Ascending aorta (tissue), 2 donors: ENCODE results near the gene ARHGEF5. TPM values are rescaled to one million over a fixed set of nuclear protein-coding genes. Genes with fewer than 3 reads are reported as not detected.
"Not testable (repeated sequence)": the region's sequence is repeated elsewhere in the genome, so short reads cannot be mapped to it uniquely, and the experiment has no call there.

Experiments
- DNase-seq, 2 donors: peaks; one replicate each; pipeline ENCODE4 v3.0.0-alpha.2; 2019; ENCODE audit warnings: low spot score in 2 of 2
- H3K27ac ChIP-seq, 2 donors: fragments of 200-600 bp; sonication (generic); one replicate each; pipeline ENCODE4 v1.5.1; 2016 to 2017; ENCODE audit warnings: mild to moderate bottlenecking in 1 of 2
- H3K27me3 ChIP-seq: fragments of 200-600 bp; sonication (generic); one replicate; pipeline ENCODE4 v1.5.1; 2017
- H3K36me3 ChIP-seq, 2 donors: fragments of 200-600 bp; sonication (generic); one replicate each; pipeline ENCODE4 v1.5.1; 2016
- H3K4me1 ChIP-seq, 2 donors: fragments of 200-600 bp; sonication (generic); one replicate each; pipeline ENCODE4 v1.5.1; 2016 to 2017; ENCODE audit warnings: mild to moderate bottlenecking in 1 of 2
- H3K4me3 ChIP-seq, 2 donors: fragments of 200-600 bp; sonication (generic); one replicate each; pipeline ENCODE4 v1.5.1; 2016 to 2017; ENCODE audit warnings: mild to moderate bottlenecking in 1 of 2
- H3K9me3 ChIP-seq, 2 donors: fragments of 200-600 bp; sonication (generic); one replicate each; pipeline ENCODE4 v1.5.1; 2016
- intact Hi-C: fragments of 100-400 bp; cut with DNase I; formaldehyde crosslinking; loops from one replicate; pipeline ENCODE4 v1.15.1; 2023
- total RNA-seq: library from RNA; depleted of rRNA; stranded (reverse); fragments of >200 nt; gene quantifications from one replicate; pipeline ENCODE4 v1.1.0, GENCODE V29; 2016
- TF ChIP-seq, protein P1 (sequence below), 3 experiments: fragments of 200-600 bp in 2 of 3; fragments of 450-650 bp in 1 of 3; sonication (generic) in 2 of 3; IDR thresholded peaks; one replicate each; pipeline ENCODE4 v1.5.1; 2016 to 2019; ENCODE audit warnings: antibody characterized with exemption in 3 of 3, mild to moderate bottlenecking in 1 of 3, moderate library complexity in 1 of 3

Gene ARHGEF5
- total RNA-seq, 1 donor from 2014 or later = 3.5 TPM

DNA sequence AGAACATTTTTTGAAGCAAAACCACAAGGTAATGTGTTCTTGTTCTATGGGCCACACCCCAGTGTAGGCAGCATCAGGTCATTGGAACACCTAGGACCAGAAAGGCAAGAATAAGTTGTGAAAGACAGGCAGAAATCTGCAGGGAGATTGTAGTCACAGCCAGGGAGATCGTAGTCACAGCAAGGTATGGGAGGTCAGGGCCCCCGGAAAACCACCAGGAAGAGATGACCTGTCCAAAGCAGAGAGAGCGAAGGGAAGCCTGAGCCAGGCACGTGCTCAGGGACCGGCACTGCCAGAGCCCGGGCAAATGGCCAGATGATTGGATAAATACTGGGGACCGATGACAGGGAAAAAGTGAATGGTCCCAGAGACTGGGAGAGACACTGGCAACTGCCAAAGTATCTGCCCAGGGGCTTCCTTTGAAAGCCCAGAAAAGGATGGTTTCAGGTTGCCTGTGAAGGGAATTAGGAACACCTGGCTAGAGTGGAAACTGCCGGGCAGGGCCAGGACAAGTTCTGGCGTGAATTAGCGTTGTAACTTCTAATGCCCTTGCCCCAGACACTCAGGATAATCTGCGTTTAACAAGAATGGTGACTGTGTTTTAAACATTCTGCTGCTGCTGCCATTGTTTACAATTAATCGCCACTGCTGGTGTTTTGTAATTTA, 52.2 kb downstream of the ARHGEF5 start:
- no peaks in the 10 kb centered on the region for H3K27me3 ChIP-seq
- no peaks in the 10 kb centered on the region for H3K36me3 ChIP-seq
- DNase-seq = no peak
- intact Hi-C loops = no loop called here
- TF ChIP-seq, protein P1, sequence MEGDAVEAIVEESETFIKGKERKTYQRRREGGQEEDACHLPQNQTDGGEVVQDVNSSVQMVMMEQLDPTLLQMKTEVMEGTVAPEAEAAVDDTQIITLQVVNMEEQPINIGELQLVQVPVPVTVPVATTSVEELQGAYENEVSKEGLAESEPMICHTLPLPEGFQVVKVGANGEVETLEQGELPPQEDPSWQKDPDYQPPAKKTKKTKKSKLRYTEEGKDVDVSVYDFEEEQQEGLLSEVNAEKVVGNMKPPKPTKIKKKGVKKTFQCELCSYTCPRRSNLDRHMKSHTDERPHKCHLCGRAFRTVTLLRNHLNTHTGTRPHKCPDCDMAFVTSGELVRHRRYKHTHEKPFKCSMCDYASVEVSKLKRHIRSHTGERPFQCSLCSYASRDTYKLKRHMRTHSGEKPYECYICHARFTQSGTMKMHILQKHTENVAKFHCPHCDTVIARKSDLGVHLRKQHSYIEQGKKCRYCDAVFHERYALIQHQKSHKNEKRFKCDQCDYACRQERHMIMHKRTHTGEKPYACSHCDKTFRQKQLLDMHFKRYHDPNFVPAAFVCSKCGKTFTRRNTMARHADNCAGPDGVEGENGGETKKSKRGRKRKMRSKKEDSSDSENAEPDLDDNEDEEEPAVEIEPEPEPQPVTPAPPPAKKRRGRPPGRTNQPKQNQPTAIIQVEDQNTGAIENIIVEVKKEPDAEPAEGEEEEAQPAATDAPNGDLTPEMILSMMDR (IDR thresholded peaks at IDR 0.05) = no peak
- no peaks in the 10 kb centered on the region for H3K4me1 ChIP-seq
- no peak overlapping the region for H3K4me3 ChIP-seq
- H3K9me3 ChIP-seq = no peaks in the 10 kb centered on the region
- no peak overlapping the region for H3K27ac ChIP-seq

DNA sequence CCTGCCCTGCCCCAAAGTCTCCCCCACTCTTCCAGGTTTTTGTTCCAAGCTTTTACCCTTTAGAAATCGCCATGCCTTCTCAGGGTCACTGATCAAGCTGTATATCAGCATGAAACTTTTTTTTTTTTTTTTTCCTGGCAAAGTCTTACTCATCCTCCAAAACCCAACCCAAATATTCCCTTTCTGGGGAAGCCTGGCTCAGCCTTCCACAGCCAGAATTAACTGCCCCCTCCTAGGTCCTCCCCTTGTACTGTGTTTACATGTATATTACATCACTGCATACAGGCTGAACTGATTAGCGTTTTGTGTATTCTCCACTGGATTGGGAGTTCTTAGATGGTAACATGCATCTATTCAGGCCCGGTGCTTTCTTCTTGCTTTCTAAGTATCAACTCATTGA, 52.9 kb downstream of the ARHGEF5 start:
- TF ChIP-seq, protein P1 (IDR thresholded peaks at IDR 0.05) = no peak
- no peaks in the 10 kb centered on the region for H3K9me3 ChIP-seq
- H3K36me3 ChIP-seq = no peaks in the 10 kb centered on the region
- H3K4me3 ChIP-seq = no peak overlapping the region
- H3K4me1 ChIP-seq = no peaks in the 10 kb centered on the region
- intact Hi-C loops = loop anchor here (2.0 kb wide), 1 partner anchor 21 kb away; no protein-coding TSS in a partner anchor
- no peak overlapping the region for H3K27ac ChIP-seq
- no peak for DNase-seq
- H3K27me3 ChIP-seq = no peaks in the 10 kb centered on the region

DNA sequence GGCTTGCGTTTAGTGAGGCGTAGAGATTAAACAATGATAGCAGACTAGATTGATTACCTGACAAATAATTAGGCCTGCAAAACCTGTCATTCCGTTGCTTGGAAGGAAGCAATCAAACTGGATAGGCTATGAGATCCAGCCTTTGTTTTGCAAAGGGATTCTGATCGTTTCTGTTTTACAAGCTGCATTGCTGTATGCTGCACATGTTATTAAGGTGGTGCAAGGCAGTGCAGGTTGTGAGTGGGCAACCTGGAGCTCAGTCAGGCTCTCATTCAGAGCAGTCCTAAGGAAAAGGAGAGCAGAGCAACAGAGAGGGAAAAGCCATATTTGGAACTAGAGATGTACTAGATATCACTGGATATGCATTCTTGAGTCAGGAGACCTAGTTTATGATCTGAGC, 55.2 kb downstream of the ARHGEF5 start:
- intact Hi-C loops = no loop called here
- H3K9me3 ChIP-seq = no peaks in the 10 kb centered on the region
- H3K4me1 ChIP-seq = no peaks in the 10 kb centered on the region
- no peaks in the 10 kb centered on the region for H3K27me3 ChIP-seq
- no peak overlapping the region for H3K27ac ChIP-seq
- no peaks in the 10 kb centered on the region for H3K36me3 ChIP-seq
- TF ChIP-seq, protein P1 (IDR thresholded peaks at IDR 0.05) = no peak
- DNase-seq = no peak
- no peak overlapping the region for H3K4me3 ChIP-seq

DNA sequence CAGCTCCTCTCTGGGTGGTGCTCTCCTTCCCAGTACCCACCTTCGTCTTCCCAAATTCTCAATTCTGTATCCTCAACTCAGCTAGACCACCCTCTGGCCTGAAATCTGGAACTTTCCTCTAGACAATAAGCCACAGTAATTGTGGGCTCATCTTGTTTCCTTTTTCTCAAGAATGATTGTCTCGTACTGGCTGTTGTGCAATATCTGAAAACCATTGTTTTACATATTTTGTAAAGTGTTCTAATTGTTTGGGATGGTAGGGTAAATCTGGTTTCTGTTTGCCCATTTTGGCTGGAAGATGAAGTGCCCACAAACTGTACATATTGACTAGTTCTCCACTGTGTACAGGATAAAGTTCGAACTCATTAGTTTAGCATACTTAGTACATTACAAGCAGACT, 59.6 kb downstream of the ARHGEF5 start:
- Histone ChIP-seq H3K9me3 (no peaks in the 10 kb centered on the region), H3K27ac (no peak overlapping the region), H3K4me1 (no peaks in the 10 kb centered on the region), H3K36me3 (no peaks in the 10 kb centered on the region), H3K27me3 (no peaks in the 10 kb centered on the region), H3K4me3 (no peak overlapping the region)
- no peak for DNase-seq
- intact Hi-C loops = no loop called here
- TF ChIP-seq, protein P1 (IDR thresholded peaks at IDR 0.05) = no peak

DNA sequence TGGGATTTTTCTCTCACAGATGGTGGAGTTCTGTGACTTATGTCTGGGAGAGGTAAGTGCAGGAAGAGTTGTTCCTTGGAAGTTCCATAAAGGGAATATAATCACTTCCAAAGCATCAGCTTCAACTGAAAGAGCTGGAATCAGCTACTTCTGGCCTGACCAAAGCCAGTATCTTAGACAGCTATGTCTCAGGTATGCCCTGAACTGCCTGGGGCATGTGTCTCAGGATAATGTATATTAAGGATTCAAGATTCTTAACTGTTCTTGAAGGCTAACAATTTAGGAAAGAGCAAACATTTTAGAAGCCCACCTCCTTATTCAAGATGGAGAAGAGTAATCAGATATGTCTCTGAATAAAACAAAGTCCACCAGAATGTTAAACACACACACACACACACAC, 60.7 kb downstream of the ARHGEF5 start:
- no peaks in the 10 kb centered on the region for H3K9me3 ChIP-seq
- intact Hi-C loops = no loop called here
- TF ChIP-seq, protein P1 (IDR thresholded peaks at IDR 0.05) = no peak
- no peaks in the 10 kb centered on the region for H3K36me3 ChIP-seq
- H3K27me3 ChIP-seq = no peaks in the 10 kb centered on the region
- H3K4me3 ChIP-seq = no peak overlapping the region
- H3K4me1 ChIP-seq = no peaks in the 10 kb centered on the region
- no peak overlapping the region for H3K27ac ChIP-seq
- DNase-seq = no peak

DNA sequence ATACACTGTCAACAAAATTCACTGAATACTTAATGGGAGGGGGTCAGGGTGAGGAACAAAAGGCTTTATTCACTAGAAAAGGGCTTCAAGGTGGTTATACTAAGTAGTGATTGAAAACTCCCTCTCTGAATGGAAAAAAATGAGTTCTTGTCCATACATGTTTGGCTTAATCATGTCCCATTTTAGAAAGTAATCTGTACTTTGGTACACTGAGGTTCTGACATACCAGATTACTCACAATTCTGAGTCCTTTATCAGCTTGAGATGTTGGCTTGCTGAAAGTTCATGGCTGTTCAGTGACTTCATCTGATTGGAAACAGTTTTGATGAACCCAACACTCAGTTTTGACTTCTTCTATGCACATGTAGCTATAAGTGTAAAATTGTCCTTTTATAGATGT, 61.1 kb downstream of the ARHGEF5 start:
- no peaks in the 10 kb centered on the region for H3K9me3 ChIP-seq
- no peaks in the 10 kb centered on the region for H3K27me3 ChIP-seq
- no peak for DNase-seq
- intact Hi-C loops = no loop called here
- no peaks in the 10 kb centered on the region for H3K36me3 ChIP-seq
- no peak overlapping the region for H3K4me3 ChIP-seq
- H3K27ac ChIP-seq = no peak overlapping the region
- H3K4me1 ChIP-seq = no peaks in the 10 kb centered on the region
- TF ChIP-seq, protein P1 (IDR thresholded peaks at IDR 0.05) = no peak

DNA sequence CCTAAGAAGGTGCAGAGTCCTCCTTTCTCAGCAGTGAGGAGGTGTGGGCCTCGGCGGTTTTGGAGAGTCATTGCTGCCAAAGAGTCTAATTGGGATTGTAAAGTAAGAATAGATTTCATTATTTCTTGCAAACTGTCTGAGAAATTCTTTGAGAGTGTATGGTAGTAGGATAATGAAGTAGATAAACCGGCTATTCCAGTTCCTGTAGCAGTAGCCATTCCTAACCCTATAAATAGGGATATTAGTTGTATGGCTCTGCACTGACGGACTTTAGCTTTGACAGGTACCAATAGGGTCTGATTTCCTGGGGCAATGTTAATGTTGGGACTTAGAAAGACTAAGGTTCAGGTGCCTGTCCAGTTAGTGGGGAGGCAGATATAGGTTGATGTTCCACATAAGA, 63.7 kb downstream of the ARHGEF5 start:
- intact Hi-C loops, H3K4me1 ChIP-seq, H3K27ac ChIP-seq, H3K27me3 ChIP-seq, H3K4me3 ChIP-seq, H3K9me3 ChIP-seq, H3K36me3 ChIP-seq, DNase-seq: not testable (repeated sequence)

DNA sequence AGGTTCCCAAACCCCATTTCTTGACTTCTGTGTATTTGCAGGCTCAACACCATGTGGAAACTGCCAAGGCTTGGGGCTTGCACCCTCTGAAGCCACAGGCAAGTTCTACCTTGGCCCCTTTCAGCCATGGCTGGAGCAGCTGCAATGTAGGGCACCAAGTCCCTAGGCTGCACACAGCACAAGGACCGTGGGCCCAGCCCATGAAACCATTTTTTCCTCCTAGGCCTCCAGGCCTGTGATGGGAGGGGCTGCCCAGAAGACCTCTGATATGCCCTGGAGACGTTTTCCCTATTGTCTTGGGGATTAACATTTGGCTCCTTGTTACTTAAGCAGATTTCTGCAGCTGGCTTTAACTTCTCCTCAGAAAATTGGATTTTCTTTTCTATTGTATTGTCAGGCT, 72.3 kb downstream of the ARHGEF5 start:
- intact Hi-C loops, H3K9me3 ChIP-seq, DNase-seq, H3K4me3 ChIP-seq, H3K27me3 ChIP-seq, H3K27ac ChIP-seq, H3K4me1 ChIP-seq, H3K36me3 ChIP-seq: not testable (repeated sequence)
